ENCODE measurements around the gene WNT9B. TPM values are rescaled to one million over a fixed set of nuclear protein-coding genes. Genes with fewer than 3 reads are reported as not detected.

WNT9B gene
- total and polyA plus RNA-seq, 12 donors = 0.07 to 2.0 (median 0.55) TPM; not detected in 3

DNA sequence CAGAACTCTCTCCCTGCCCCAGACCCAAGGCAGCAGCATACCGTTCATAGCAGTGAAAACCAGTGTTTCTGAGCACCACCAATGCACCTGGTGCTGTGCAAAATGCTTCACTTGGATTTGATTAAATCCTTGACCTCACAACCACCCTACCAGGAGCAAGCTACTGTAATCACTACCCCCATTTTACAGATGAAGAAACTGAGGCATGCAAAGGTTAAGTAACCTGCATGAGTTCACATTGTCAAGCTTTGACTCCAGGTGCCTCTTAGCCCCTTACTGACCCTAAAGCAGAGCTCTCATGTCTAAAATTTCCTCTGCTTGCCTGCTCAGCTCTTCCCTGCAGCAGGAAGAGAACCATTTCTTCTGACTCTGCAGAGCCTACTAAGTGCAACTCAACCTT, 37.3 kb downstream of the WNT9B start:
- no peaks in the 10 kb centered on the region for H3K4me1 ChIP-seq (replicated peaks in 1 of 2)
- H3K27ac ChIP-seq = no peak overlapping the region
- no peaks in the 10 kb centered on the region for H3K36me3 ChIP-seq (replicated peaks in 1 of 2)
- H3K9me3 ChIP-seq (replicated peaks in 1 of 3) = no peaks in the 10 kb centered on the region
- H3K4me3 ChIP-seq = no peak overlapping the region
- DNase-seq = no peak
- intact Hi-C loops (cut with DNase I) = no loop called here
- no peak for TF ChIP-seq POLR2A (IDR thresholded peaks at IDR 0.05)
- TF ChIP-seq, protein P1, sequence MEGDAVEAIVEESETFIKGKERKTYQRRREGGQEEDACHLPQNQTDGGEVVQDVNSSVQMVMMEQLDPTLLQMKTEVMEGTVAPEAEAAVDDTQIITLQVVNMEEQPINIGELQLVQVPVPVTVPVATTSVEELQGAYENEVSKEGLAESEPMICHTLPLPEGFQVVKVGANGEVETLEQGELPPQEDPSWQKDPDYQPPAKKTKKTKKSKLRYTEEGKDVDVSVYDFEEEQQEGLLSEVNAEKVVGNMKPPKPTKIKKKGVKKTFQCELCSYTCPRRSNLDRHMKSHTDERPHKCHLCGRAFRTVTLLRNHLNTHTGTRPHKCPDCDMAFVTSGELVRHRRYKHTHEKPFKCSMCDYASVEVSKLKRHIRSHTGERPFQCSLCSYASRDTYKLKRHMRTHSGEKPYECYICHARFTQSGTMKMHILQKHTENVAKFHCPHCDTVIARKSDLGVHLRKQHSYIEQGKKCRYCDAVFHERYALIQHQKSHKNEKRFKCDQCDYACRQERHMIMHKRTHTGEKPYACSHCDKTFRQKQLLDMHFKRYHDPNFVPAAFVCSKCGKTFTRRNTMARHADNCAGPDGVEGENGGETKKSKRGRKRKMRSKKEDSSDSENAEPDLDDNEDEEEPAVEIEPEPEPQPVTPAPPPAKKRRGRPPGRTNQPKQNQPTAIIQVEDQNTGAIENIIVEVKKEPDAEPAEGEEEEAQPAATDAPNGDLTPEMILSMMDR (IDR thresholded peaks at IDR 0.05) = no peak
- H3K27me3 ChIP-seq = no peaks in the 10 kb centered on the region
- WGBS, 4 donors = 63 to 100% (median 82%) methylated on average over 1 of the region's 1 CpG

GRCh38 chr17:46889519-46889918, 38.1 kb downstream of the WNT9B start:
- Histone ChIP-seq H3K27ac (no peak overlapping the region), H3K4me3 (no peak overlapping the region), H3K4me1 (replicated peaks in 1 of 2) (no peaks in the 10 kb centered on the region), H3K27me3 (no peaks in the 10 kb centered on the region), H3K9me3 (replicated peaks in 1 of 3) (no peaks in the 10 kb centered on the region), H3K36me3 (replicated peaks in 1 of 2) (no peaks in the 10 kb centered on the region)
- no peak for DNase-seq
- TF ChIP-seq, protein P1 (IDR thresholded peaks at IDR 0.05) = no peak
- TF ChIP-seq POLR2A (IDR thresholded peaks at IDR 0.05) = no peak
- intact Hi-C loops (cut with DNase I) = no loop called here
- WGBS, 4 donors = 69 to 81% (median 79%) methylated on average over 4 of the region's 4 CpGs

GRCh38 chr17:46889992-46890564, 38.7 kb downstream of the WNT9B start:
- no peaks in the 10 kb centered on the region for H3K36me3 ChIP-seq (replicated peaks in 1 of 2)
- DNase-seq = no peak
- intact Hi-C loops (cut with DNase I) = no loop called here
- no peaks in the 10 kb centered on the region for H3K4me1 ChIP-seq (replicated peaks in 1 of 2)
- 67 to 71% (median 69%) methylated on average over 6 to 13 of the region's 13 CpGs for whole genome bisulfite sequencing, 4 donors
- H3K9me3 ChIP-seq (replicated peaks in 1 of 3) = no peaks in the 10 kb centered on the region
- TF ChIP-seq, protein P1 (IDR thresholded peaks at IDR 0.05) = no peak
- TF ChIP-seq POLR2A (IDR thresholded peaks at IDR 0.05) = no peak
- no peaks in the 10 kb centered on the region for H3K27me3 ChIP-seq
- no peak overlapping the region for H3K27ac ChIP-seq
- no peak overlapping the region for H3K4me3 ChIP-seq

- no peaks in the 10 kb centered on the region for H3K27me3 ChIP-seq
- no peak overlapping the region for H3K4me3 ChIP-seq
- TF ChIP-seq POLR2A (IDR thresholded peaks at IDR 0.05) = no peak
- TF ChIP-seq, protein P1 (IDR thresholded peaks at IDR 0.05) = no peak
- H3K36me3 ChIP-seq (replicated peaks in 1 of 2) = no peaks in the 10 kb centered on the region
- H3K27ac ChIP-seq = no peak overlapping the region
- intact Hi-C loops (cut with DNase I) = no loop called here
- DNase-seq = no peak
- whole genome bisulfite sequencing, 4 donors = 65 to 69% (median 69%) methylated on average over 5 to 6 of the region's 6 CpGs
- H3K9me3 ChIP-seq (replicated peaks in 1 of 3) = no peaks in the 10 kb centered on the region
- H3K4me1 ChIP-seq (replicated peaks in 1 of 2) = no peaks in the 10 kb centered on the region
Measured at GRCh38 chr17:46890638-46891037, 39.3 kb downstream of the WNT9B start.

All from adrenal gland (tissue), 12 donors.